Ovary (tissue), 9 donors: ENCODE results near the gene LIMA1. TPM values are rescaled to one million over a fixed set of nuclear protein-coding genes. Genes with fewer than 3 reads are reported as not detected.
"Not testable (repeated sequence)": the region's sequence is repeated elsewhere in the genome, so short reads cannot be mapped to it uniquely, and the experiment has no call there.

Source experiments
- DNase-seq, 5 donors: peaks; one replicate each; pipeline ENCODE4 v3.0.0-alpha.2; 2019 to 2020
- H3K27ac ChIP-seq, 2 donors: fragments of 200-600 bp; one replicate each; pipeline versions ENCODE4 v1.5.1 to v1.8.0; 2019 to 2022
- H3K27me3 ChIP-seq: fragments of 200-600 bp; one replicate; pipeline ENCODE4 v1.8.0; 2022
- H3K36me3 ChIP-seq: fragments of 200-600 bp; sonication (generic); one replicate; pipeline ENCODE4 v1.5.1; 2019
- H3K4me1 ChIP-seq: one replicate; pipeline ENCODE4 v1.8.1; 2013; ENCODE audit warnings: mild to moderate bottlenecking, moderate library complexity; ENCODE audit not compliant: insufficient read depth
- H3K4me3 ChIP-seq: fragments of 200-600 bp; sonication (generic); one replicate; pipeline ENCODE4 v1.5.1; 2017
- H3K9me3 ChIP-seq, 2 donors: fragments of 200-600 bp in 1 of 2; sonication (generic) in 1 of 2; one replicate each; pipeline versions ENCODE4 v1.5.1 to v1.8.1; 2013 to 2019; ENCODE audit warnings: mild to moderate bottlenecking in 1 of 2, moderate library complexity in 1 of 2
- EP300 ChIP-seq: sonication (generic); formaldehyde crosslinking; IDR thresholded peaks from one replicate; pipeline ENCODE4 v1.6.1; 2017; ENCODE audit warnings: antibody characterized with exemption
- POLR2A ChIP-seq: fragments of 450-650 bp; IDR thresholded peaks from one replicate; pipeline ENCODE4 v1.6.1; 2017; ENCODE audit warnings: antibody characterized with exemption, mild to moderate bottlenecking, moderate library complexity
- WGBS, 3 donors: extraction: QIAGEN DNeasy Blood & Tissue Kit in 1 of 3; methylation state at CpG; one replicate each; pipeline versions ENCODE4 v1.1.5 to v1.1.7; 2013 to 2017; 5-methylcytosine and 5-hydroxymethylcytosine counted together
- intact Hi-C, 4 donors: fragments of 100-400 bp; cut with DNase I; formaldehyde crosslinking; loops; one replicate each; pipeline versions ENCODE4 v1.11.0 to v1.15.1; 2022 to 2023
- polyA plus RNA-seq, 2 donors: library from polyadenylated mRNA; stranded (reverse); fragments of 200-250 nt in 1 of 2; fragments of 350-450 nt in 1 of 2; fragmentation: Illumina TruSeq in 1 of 2; extraction: RNeasy Lipid Tissue Mini Kit (QIAGEN cat#74804) in 1 of 2; gene quantifications; one replicate each; pipeline ENCODE4 v1.2.3, GENCODE V29; 2013 to 2014
- total RNA-seq, 7 donors: library from RNA; depleted of rRNA in 2 of 7; stranded (reverse); fragments of >200 nt in 2 of 7; fragmentation: NEBNext Ultra II Directional in 3 of 7; extraction: Animal tissue kit (Norgen Biotek cat#: 25700) in 3 of 7; gene quantifications; one replicate each; pipeline versions ENCODE4 v1.1.0 to v1.2.4, GENCODE V29; 2016 to 2023
- TF ChIP-seq, protein P1 (sequence below), 3 donors: fragments of 450-650 bp in 2 of 3; fragments of 200-600 bp in 1 of 3; IDR thresholded peaks; one replicate each; pipeline versions ENCODE4 v1.5.1 to v1.8.0; 2016 to 2022; ENCODE audit warnings: antibody characterized with exemption in 3 of 3, mild to moderate bottlenecking in 1 of 3
- donor health status: DM: no; HTN: no; CAD: no; lungs with moderate emphysema.
- donor health status: DM: no; HTN: no; CAD: no.
- donor health status: Bipolar disorder and iron deficiency.
- donor health status: DM: yes; HTN: yes; CAD: no.
- donor health status: DM: no; HTN: no; CAD: no.
- donor health status: DM: yes; HTN: yes; CAD: no.

The LIMA1 gene
- total and polyA plus RNA-seq, 9 donors, result 28.0 to 80.0 (median 45.2) TPM

DNA sequence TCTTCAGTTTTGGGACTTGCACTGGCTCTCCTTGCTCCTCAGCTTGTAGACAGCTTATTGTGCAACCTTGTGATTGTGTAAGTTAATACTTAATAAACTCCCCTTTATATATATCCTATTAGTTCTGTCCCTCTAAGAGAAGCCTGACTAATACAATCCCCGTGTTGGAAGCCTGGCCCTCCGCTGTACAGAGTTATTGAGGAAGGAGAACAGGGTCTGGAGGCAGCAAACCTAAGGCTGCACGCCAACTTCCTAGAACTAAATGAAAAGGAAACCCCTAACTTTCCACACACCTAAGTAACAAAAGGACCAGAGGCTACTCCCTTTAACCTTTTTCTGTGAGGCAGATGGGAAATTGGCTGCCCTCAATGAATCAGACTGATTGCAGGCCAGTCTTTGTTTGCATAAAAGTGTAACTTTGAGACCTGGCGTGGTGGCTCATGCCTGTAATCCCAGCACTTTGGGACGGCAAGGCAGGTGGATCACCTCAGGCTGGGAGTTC is 42.6 kb upstream of the LIMA1 start:
- Histone ChIP-seq H3K27ac (no peak overlapping the region), H3K27me3 (no peaks in the 10 kb centered on the region), H3K9me3 (no peaks in the 10 kb centered on the region), H3K4me3 (no peak overlapping the region), H3K36me3 (no peaks in the 10 kb centered on the region), H3K4me1 (peaks cover 1% of the 10 kb centered on the region)
- intact Hi-C loops, result no loop called here
- DNase-seq, result no peak
- no peak for TF ChIP-seq EP300
- TF ChIP-seq, protein P1, sequence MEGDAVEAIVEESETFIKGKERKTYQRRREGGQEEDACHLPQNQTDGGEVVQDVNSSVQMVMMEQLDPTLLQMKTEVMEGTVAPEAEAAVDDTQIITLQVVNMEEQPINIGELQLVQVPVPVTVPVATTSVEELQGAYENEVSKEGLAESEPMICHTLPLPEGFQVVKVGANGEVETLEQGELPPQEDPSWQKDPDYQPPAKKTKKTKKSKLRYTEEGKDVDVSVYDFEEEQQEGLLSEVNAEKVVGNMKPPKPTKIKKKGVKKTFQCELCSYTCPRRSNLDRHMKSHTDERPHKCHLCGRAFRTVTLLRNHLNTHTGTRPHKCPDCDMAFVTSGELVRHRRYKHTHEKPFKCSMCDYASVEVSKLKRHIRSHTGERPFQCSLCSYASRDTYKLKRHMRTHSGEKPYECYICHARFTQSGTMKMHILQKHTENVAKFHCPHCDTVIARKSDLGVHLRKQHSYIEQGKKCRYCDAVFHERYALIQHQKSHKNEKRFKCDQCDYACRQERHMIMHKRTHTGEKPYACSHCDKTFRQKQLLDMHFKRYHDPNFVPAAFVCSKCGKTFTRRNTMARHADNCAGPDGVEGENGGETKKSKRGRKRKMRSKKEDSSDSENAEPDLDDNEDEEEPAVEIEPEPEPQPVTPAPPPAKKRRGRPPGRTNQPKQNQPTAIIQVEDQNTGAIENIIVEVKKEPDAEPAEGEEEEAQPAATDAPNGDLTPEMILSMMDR (IDR thresholded peaks at IDR 0.05), result no peak
- 83 to 85% (median 84%) methylated on average over 5 of the region's 5 CpGs for WGBS, 3 donors

DNA sequence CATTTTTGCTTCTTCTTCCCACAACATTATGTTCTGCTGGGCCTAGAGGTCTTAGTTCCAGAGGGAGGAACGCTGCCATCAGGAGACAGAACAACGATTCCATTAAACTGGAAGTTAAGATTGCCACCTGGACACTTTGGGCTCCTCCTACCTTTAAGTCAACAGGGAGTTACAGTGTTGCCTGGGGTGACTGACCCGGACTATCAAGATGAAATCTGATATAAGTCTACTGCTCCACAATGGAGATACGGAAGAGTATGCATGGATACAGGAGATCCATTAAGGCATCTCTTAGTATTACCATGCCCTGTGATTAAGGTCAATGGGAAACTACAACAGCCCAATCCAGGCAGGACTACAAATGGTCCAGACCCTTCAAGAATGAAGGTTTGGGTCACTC is 41.5 kb upstream of the LIMA1 start:
- H3K27ac ChIP-seq, H3K4me1 ChIP-seq, H3K36me3 ChIP-seq, DNase-seq, H3K4me3 ChIP-seq, H3K27me3 ChIP-seq, intact Hi-C loops, H3K9me3 ChIP-seq: not testable (repeated sequence)
- 92 to 98% (median 96%) methylated on average over 4 of the region's 4 CpGs for WGBS, 3 donors

DNA sequence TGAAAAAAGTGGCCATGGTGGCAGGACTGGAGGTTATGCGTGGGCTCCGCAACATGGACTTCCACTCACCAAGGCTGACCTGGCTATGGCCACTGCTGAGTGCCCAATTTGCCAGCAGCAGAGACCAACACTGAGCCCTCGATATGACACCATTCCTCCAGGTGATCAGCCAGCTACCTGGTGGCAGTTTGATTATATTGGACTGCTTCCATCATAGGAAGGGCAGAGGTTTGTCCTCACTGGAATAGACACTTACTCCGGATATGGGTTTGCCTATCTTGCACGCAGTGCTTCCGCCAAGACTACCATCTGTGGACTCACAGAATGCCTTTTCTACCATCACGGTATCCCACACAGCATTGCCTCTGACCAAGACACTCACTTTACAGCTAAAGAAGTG is 40.8 kb upstream of the LIMA1 start:
- DNase-seq, H3K36me3 ChIP-seq, H3K4me1 ChIP-seq, H3K27me3 ChIP-seq, intact Hi-C loops, H3K4me3 ChIP-seq, H3K9me3 ChIP-seq, H3K27ac ChIP-seq: not testable (repeated sequence)
- WGBS, 3 donors, result 94 to 100% (median 99%) methylated on average over 7 of the region's 7 CpGs

- no peak for DNase-seq
- WGBS, 3 donors, result 94 to 98% (median 97%) methylated on average over 3 of the region's 3 CpGs
- no peaks in the 10 kb centered on the region for H3K36me3 ChIP-seq
- no peak overlapping the region for H3K4me3 ChIP-seq
- H3K27ac ChIP-seq, result no peak overlapping the region
- no peaks in the 10 kb centered on the region for H3K27me3 ChIP-seq
- no peaks in the 10 kb centered on the region for H3K9me3 ChIP-seq
- intact Hi-C loops, result no loop called here
- TF ChIP-seq, protein P1 (IDR thresholded peaks at IDR 0.05), result no peak
- TF ChIP-seq POLR2A (no peak), EP300 (no peak)
- H3K4me1 ChIP-seq, result peaks cover 1% of the 10 kb centered on the region
Observed at GRCh38 chr12:50322206-50322605, 38.9 kb upstream of the LIMA1 start.

- DNase-seq, result no peak
- H3K27me3 ChIP-seq, result no peaks in the 10 kb centered on the region
- intact Hi-C loops, result loop anchor here in 3 of 4 donors (10.0 kb wide), 4 partner anchors 122 to 242 kb away; partner anchors contain the start of gene SMARCD1 (in 1 of the 3)
- no peaks in the 10 kb centered on the region for H3K36me3 ChIP-seq
- 41 to 58% (median 54%) methylated on average over 1 of the region's 1 CpG for WGBS, 3 donors
- TF ChIP-seq, protein P1 (IDR thresholded peaks at IDR 0.05), result no peak
- TF ChIP-seq POLR2A, result no peak
- no peak for TF ChIP-seq EP300
- no peak overlapping the region for H3K27ac ChIP-seq
- H3K4me1 ChIP-seq, result no peaks in the 10 kb centered on the region
- H3K9me3 ChIP-seq, result no peaks in the 10 kb centered on the region
- H3K4me3 ChIP-seq, result no peak overlapping the region
Observed at GRCh38 chr12:50317203-50317602, 33.9 kb upstream of the LIMA1 start.
